Measurements from ENCODE around the gene TENT4B. TPM values are rescaled to one million over a fixed set of nuclear protein-coding genes. Genes with fewer than 3 reads are reported as not detected.

Gene TENT4B
- total RNA-seq, 6 donors from 2014 or later = 7.2 to 19.2 (median 10.6) TPM

DNA sequence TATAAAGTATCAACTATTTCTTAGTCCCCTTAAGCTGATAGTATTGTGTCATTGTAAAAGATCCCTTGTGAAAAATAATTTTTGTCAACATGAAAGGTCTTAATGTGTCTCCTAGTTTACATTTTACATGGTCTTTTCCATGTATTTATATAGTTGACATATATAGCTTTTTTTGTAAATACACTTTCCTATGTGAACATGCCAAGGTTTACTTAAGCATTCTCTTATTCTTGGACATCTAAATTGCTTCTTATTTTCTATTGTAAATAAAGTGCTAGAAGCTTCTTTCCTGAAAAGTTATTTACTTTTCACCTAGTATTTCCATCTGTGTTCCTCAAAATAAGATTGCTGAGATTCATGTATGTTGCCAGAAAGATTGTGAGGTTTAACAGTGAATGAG, 29.3 kb downstream of the TENT4B start:
- no peak for TF ChIP-seq POLR2AphosphoS5 (IDR thresholded peaks at IDR 0.05)
- no peak for TF ChIP-seq EP300 (IDR thresholded peaks at IDR 0.05)
- TF ChIP-seq CTCF (IDR thresholded peaks at IDR 0.05) = no peak
- no peak for TF ChIP-seq POLR2A (IDR thresholded peaks at IDR 0.05)
- Histone ChIP-seq H3K4me3 (no peak overlapping the region), H3K36me3 (no peaks in the 10 kb centered on the region), H3K27ac (no peak overlapping the region), H3K4me1 (peaks cover 5 to 14% (median 9%) of the 10 kb centered on the region in 4 donors), H3K9me3 (no peaks in the 10 kb centered on the region), H3K27me3 (no peaks in the 10 kb centered on the region)
- DNase-seq = no peak
- no peak for ATAC-seq (ENCODE audit: low FRiP score in 2 of 2)

GRCh38 chr16:50183316-50183715, 30.2 kb downstream of the TENT4B start:
- WGBS, 2 donors = 64 to 74% methylated on average over 4 of the region's 4 CpGs
- no peak overlapping the region for H3K4me3 ChIP-seq
- no peaks in the 10 kb centered on the region for H3K9me3 ChIP-seq
- DNase-seq = no peak
- TF ChIP-seq CTCF (IDR thresholded peaks at IDR 0.05) (no peak), POLR2AphosphoS5 (IDR thresholded peaks at IDR 0.05) (no peak), POLR2A (IDR thresholded peaks at IDR 0.05) (no peak), EP300 (IDR thresholded peaks at IDR 0.05) (no peak)
- H3K36me3 ChIP-seq = no peaks in the 10 kb centered on the region
- no peaks in the 10 kb centered on the region for H3K27me3 ChIP-seq
- H3K27ac ChIP-seq = no peak overlapping the region
- ATAC-seq (ENCODE audit: low FRiP score in 2 of 2) = peak in 1 of 2 donors; percentile 74
- H3K4me1 ChIP-seq = peaks cover 5 to 12% (median 9%) of the 10 kb centered on the region in 4 donors

DNA sequence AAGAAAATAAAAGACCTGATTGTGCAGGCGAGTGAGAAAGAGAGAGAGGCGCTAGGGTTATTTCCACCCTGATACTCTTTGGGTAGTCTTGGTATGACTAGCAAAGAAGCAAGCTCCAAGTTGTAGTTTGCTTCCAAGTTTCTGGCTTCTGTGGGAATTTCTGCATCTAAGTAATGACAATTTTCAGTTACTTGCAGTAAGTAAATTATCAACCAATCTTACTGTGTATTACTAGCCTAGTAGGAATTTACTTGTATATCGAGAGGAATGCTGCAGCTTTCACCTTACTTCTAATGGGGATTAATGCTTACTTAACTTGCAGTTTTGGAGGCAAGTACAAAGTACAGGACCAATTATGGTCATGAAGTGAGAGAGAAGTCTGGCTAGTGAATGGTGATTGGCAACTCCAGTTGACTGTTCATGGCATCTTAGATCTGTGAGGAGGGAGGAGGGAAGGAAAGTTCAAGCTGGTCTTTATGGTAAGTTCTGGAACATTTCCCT, 31.9 kb downstream of the TENT4B start:
- no peaks in the 10 kb centered on the region for H3K36me3 ChIP-seq
- TF ChIP-seq POLR2AphosphoS5 (IDR thresholded peaks at IDR 0.05) (no peak), CTCF (IDR thresholded peaks at IDR 0.05) (no peak), POLR2A (IDR thresholded peaks at IDR 0.05) (no peak), EP300 (IDR thresholded peaks at IDR 0.05) (no peak)
- 77 to 84% methylated on average over 3 of the region's 3 CpGs for WGBS, 2 donors
- DNase-seq = no peak
- H3K27me3 ChIP-seq = no peaks in the 10 kb centered on the region
- no peak for ATAC-seq (ENCODE audit: low FRiP score in 2 of 2)
- no peak overlapping the region for H3K4me3 ChIP-seq
- H3K4me1 ChIP-seq = peaks cover 5 to 23% (median 12%) of the 10 kb centered on the region in 4 donors
- no peaks in the 10 kb centered on the region for H3K9me3 ChIP-seq
- H3K27ac ChIP-seq = no peak overlapping the region

GRCh38 chr16:50188619-50189136, 35.6 kb downstream of the TENT4B start:
- 73 to 78% methylated on average over 3 of the region's 3 CpGs for WGBS, 2 donors
- H3K4me1 ChIP-seq = peaks cover 5 to 17% (median 10%) of the 10 kb centered on the region in 4 donors
- no peak overlapping the region for H3K4me3 ChIP-seq
- no peaks in the 10 kb centered on the region for H3K27me3 ChIP-seq
- no peak for TF ChIP-seq POLR2AphosphoS5 (IDR thresholded peaks at IDR 0.05)
- TF ChIP-seq CTCF (IDR thresholded peaks at IDR 0.05) = no peak
- TF ChIP-seq POLR2A (IDR thresholded peaks at IDR 0.05) = no peak
- no peak for TF ChIP-seq EP300 (IDR thresholded peaks at IDR 0.05)
- DNase-seq (no peak), ATAC-seq (ENCODE audit: low FRiP score in 2 of 2) (no peak)
- no peak overlapping the region for H3K27ac ChIP-seq
- H3K36me3 ChIP-seq = no peaks in the 10 kb centered on the region
- H3K9me3 ChIP-seq = no peaks in the 10 kb centered on the region

DNA sequence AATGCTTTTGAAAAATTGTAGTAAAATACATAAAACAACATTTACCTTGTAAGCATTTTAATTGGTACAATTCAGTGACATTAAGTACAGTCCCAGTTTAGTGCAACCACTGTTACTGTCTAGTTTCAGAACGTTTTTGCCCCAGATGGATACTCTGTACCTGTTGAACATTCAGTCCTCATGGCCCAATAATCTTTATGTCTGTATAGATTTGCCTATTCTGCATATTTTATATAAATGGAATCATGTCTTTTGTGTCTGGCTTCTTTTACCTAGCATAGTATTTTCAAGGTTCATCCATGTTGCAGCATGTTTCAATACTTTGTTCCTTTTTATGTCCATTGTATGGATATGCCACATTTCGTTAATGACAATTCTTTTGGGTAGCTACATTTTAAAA, 37.2 kb downstream of the TENT4B start:
- Histone ChIP-seq H3K36me3 (no peaks in the 10 kb centered on the region), H3K27ac (no peak overlapping the region), H3K9me3 (no peaks in the 10 kb centered on the region), H3K27me3 (no peaks in the 10 kb centered on the region), H3K4me1 (peaks cover 6 to 16% (median 12%) of the 10 kb centered on the region in 4 donors), H3K4me3 (no peak overlapping the region)
- ATAC-seq (ENCODE audit: low FRiP score in 2 of 2) = no peak
- no peak for DNase-seq
- TF ChIP-seq POLR2AphosphoS5 (IDR thresholded peaks at IDR 0.05) (no peak), CTCF (IDR thresholded peaks at IDR 0.05) (no peak), EP300 (IDR thresholded peaks at IDR 0.05) (no peak), POLR2A (IDR thresholded peaks at IDR 0.05) (no peak)
- WGBS, 2 donors = 84 to 91% methylated on average over 2 of the region's 2 CpGs

Data from upper lobe of left lung (tissue), 6 donors.